Astrocyte (in vitro differentiated cells and primary cell): ENCODE data around the gene KCNN3.

Experiments used
- CTCF ChIP-seq: IDR thresholded peaks from 2 replicates; pipeline ENCODE4 v1.5.1; 2011; ENCODE audit warnings: low read depth, mild to moderate bottlenecking, inconsistent platforms, low read length, moderate library complexity; ENCODE audit not compliant: insufficient read depth
- EZH2 ChIP-seq: IDR thresholded peaks from 2 replicates; pipeline ENCODE4 v1.6.1; 2012; ENCODE audit warnings: mild to moderate bottlenecking, low read length, inconsistent platforms; ENCODE audit not compliant: insufficient read depth

- no peak for TF ChIP-seq CTCF
- TF ChIP-seq EZH2, result no peak
Observed at GRCh38 chr1:154753426-154753825, 116.7 kb downstream of the KCNN3 start.
